Hepatocyte (in vitro differentiated cells): ENCODE data around the gene COBL. TPM values are rescaled to one million over a fixed set of nuclear protein-coding genes. Genes with fewer than 3 reads are reported as not detected.

Source experiments
- DNase-seq: peaks from one replicate; pipeline ENCODE4 v3.0.0-alpha.2; 2016; ENCODE audit warnings: low spot score
- H2AFZ ChIP-seq: fragments of 200-600 bp; sonication (generic); 2 replicates; pipeline ENCODE4 v1.6.0; 2016; ENCODE audit warnings: antibody characterized with exemption, mild to moderate bottlenecking
- H3K27ac ChIP-seq: fragments of 200-600 bp; sonication (generic); 2 replicates; pipeline ENCODE4 v1.5.1; 2016; ENCODE audit warnings: mild to moderate bottlenecking
- H3K27me3 ChIP-seq: fragments of 200-600 bp; sonication (generic); 2 replicates; pipeline ENCODE4 v1.6.1; 2016
- H3K36me3 ChIP-seq: fragments of 200-600 bp; sonication (generic); replicated peaks from 2 replicates; pipeline ENCODE4 v1.5.1; 2016; ENCODE audit warnings: low read depth; ENCODE audit not compliant: insufficient read depth
- H3K4me1 ChIP-seq: fragments of 200-600 bp; sonication (generic); 2 replicates; pipeline ENCODE4 v1.5.1; 2016; ENCODE audit warnings: mild to moderate bottlenecking, moderate library complexity; ENCODE audit not compliant: insufficient read depth
- H3K4me2 ChIP-seq: fragments of 200-600 bp; sonication (generic); 2 replicates; pipeline ENCODE4 v1.6.0; 2016
- H3K4me3 ChIP-seq: fragments of 200-600 bp; sonication (generic); 2 replicates; pipeline ENCODE4 v1.5.1; 2016; ENCODE audit warnings: mild to moderate bottlenecking
- H3K79me2 ChIP-seq: fragments of 200-600 bp; sonication (generic); 2 replicates; pipeline ENCODE4 v1.6.0; 2017; ENCODE audit warnings: mild to moderate bottlenecking
- H3K9me2 ChIP-seq: fragments of 200-600 bp; sonication (generic); replicated peaks from 2 replicates; pipeline ENCODE4 v1.6.0; 2017; ENCODE audit warnings: mild to moderate bottlenecking; ENCODE audit not compliant: insufficient read depth
- H3K9me3 ChIP-seq: fragments of 200-600 bp; sonication (generic); 2 replicates; pipeline ENCODE4 v1.5.1; 2016; ENCODE audit warnings: low read depth, mild to moderate bottlenecking
- H4K20me1 ChIP-seq: fragments of 200-600 bp; sonication (generic); 2 replicates; pipeline ENCODE4 v1.6.0; 2016; ENCODE audit warnings: mild to moderate bottlenecking; ENCODE audit not compliant: insufficient read depth, poor library complexity, severe bottlenecking
- CTCF ChIP-seq: fragments of 200-600 bp; sonication (generic); IDR thresholded peaks from 2 replicates; pipeline ENCODE4 v1.5.1; 2016; ENCODE audit warnings: antibody characterized with exemption, mild to moderate bottlenecking; ENCODE audit not compliant: poor library complexity
- EZH2 ChIP-seq: fragments of 200-600 bp; sonication (generic); IDR thresholded peaks from 2 replicates; pipeline ENCODE4 v1.6.1; 2016; ENCODE audit warnings: antibody characterized with exemption, mild to moderate bottlenecking, borderline replicate concordance
- EZH2phosphoT487 ChIP-seq: fragments of 200-600 bp; sonication (generic); IDR thresholded peaks from one replicate; pipeline ENCODE4 v1.6.1; 2018; ENCODE audit warnings: antibody characterized with exemption, mild to moderate bottlenecking, low read depth, moderate library complexity; ENCODE audit not compliant: unreplicated experiment, severe bottlenecking
- WGBS: methylation state at CpG from one replicate; pipeline ENCODE4 v1.1.6; 2016; ENCODE audit warnings: low lambda C conversion rate; ENCODE audit errors: missing lambda C conversion rate; 5-methylcytosine and 5-hydroxymethylcytosine counted together
- polyA plus RNA-seq: library from polyadenylated mRNA; unstranded; fragments of >200 nt; fragmentation: Nextera tagmentation; extraction: Ambion mirVana; gene quantifications from 2 replicates; pipeline ENCODE4 v1.2.1, GENCODE V29; 2016
- total RNA-seq: library from RNA; depleted of rRNA; stranded (reverse); fragments of >200 nt; gene quantifications from 2 replicates; pipeline ENCODE4 v1.2.3, GENCODE V29; 2014

The COBL gene
- total and polyA plus RNA-seq, 2 experiments from 2014 or later: 7.8 to 20.5 TPM

GRCh38 chr7:51226063-51226755 lies 90.4 kb downstream of the COBL start:
- WGBS: 61% methylated on average over 8 of the region's 8 CpGs
- peak overlapping the region; percentile 10 for H3K27ac ChIP-seq
- peaks cover 17% of the 10 kb centered on the region for H3K4me1 ChIP-seq
- no peaks in the 10 kb centered on the region for H3K9me2 ChIP-seq
- peak; percentile 22 for DNase-seq
- H3K4me3 ChIP-seq: no peak overlapping the region
- H4K20me1 ChIP-seq: no peaks in the 10 kb centered on the region
- no peaks in the 10 kb centered on the region for H3K27me3 ChIP-seq
- peaks cover 47% of the 10 kb centered on the region for H3K79me2 ChIP-seq
- H2AFZ ChIP-seq: no peak overlapping the region
- TF ChIP-seq CTCF (no peak), EZH2phosphoT487 (no peak), EZH2 (no peak)
- H3K36me3 ChIP-seq: no peaks in the 10 kb centered on the region
- no peaks in the 10 kb centered on the region for H3K9me3 ChIP-seq
- no peak overlapping the region for H3K4me2 ChIP-seq

- peaks cover 17% of the 10 kb centered on the region for H3K4me1 ChIP-seq
- H3K36me3 ChIP-seq: no peaks in the 10 kb centered on the region
- DNase-seq: peak; percentile 63
- peaks cover 44% of the 10 kb centered on the region for H3K79me2 ChIP-seq
- no peak for TF ChIP-seq EZH2
- TF ChIP-seq CTCF: peak; percentile 51
- H3K4me2 ChIP-seq: no peak overlapping the region
- no peaks in the 10 kb centered on the region for H3K27me3 ChIP-seq
- H3K9me3 ChIP-seq: no peaks in the 10 kb centered on the region
- no peaks in the 10 kb centered on the region for H3K9me2 ChIP-seq
- H4K20me1 ChIP-seq: no peaks in the 10 kb centered on the region
- H3K27ac ChIP-seq: no peak overlapping the region
- 79% methylated on average over 17 of the region's 17 CpGs for WGBS
- no peak overlapping the region for H3K4me3 ChIP-seq
- no peak overlapping the region for H2AFZ ChIP-seq
Measured at GRCh38 chr7:51224811-51225595, 91.6 kb downstream of the COBL start.

GRCh38 chr7:51223505-51223904 lies 93.1 kb downstream of the COBL start:
- H3K27me3 ChIP-seq: no peaks in the 10 kb centered on the region
- DNase-seq: no peak
- H2AFZ ChIP-seq: no peak overlapping the region
- TF ChIP-seq CTCF: no peak
- no peak for TF ChIP-seq EZH2phosphoT487
- TF ChIP-seq EZH2: no peak
- no peaks in the 10 kb centered on the region for H4K20me1 ChIP-seq
- H3K27ac ChIP-seq: no peak overlapping the region
- no peaks in the 10 kb centered on the region for H3K9me2 ChIP-seq
- H3K4me3 ChIP-seq: no peak overlapping the region
- peaks cover 38% of the 10 kb centered on the region for H3K79me2 ChIP-seq
- no peaks in the 10 kb centered on the region for H3K36me3 ChIP-seq
- H3K9me3 ChIP-seq: no peaks in the 10 kb centered on the region
- H3K4me2 ChIP-seq: no peak overlapping the region
- 87% methylated on average over 2 of the region's 2 CpGs for WGBS
- H3K4me1 ChIP-seq: peaks cover 12% of the 10 kb centered on the region
